ENCODE results near the gene DNAJB2.

The DNAJB2 gene

GRCh38 chr2:219266886-219267285 lies 12.3 kb upstream of the DNAJB2 start:
- no peak for TF ChIP-seq CTCF (IDR thresholded peaks at IDR 0.05)
- H3K27me3 ChIP-seq (ENCODE audit: control insufficient read depth, insufficient read depth, low read length): no peaks in the 10 kb centered on the region
- no peaks in the 10 kb centered on the region for H3K36me3 ChIP-seq (ENCODE audit: control insufficient read depth, insufficient read depth, low read length)
- no peaks in the 10 kb centered on the region for H3K4me1 ChIP-seq
- H3K27ac ChIP-seq: no peak overlapping the region
- H3K9ac ChIP-seq: no peak overlapping the region
- H3K79me2 ChIP-seq: no peaks in the 10 kb centered on the region
- H3K4me2 ChIP-seq (ENCODE audit: low read length): no peak overlapping the region
- H3K9me3 ChIP-seq (ENCODE audit: control insufficient read depth, low read length): no peaks in the 10 kb centered on the region
- no peak overlapping the region for H2AFZ ChIP-seq
- H3K4me3 ChIP-seq (ENCODE audit: low read depth, low read length): no peak overlapping the region

- Histone ChIP-seq H2AFZ (no peak overlapping the region), H3K9me3 (ENCODE audit: control insufficient read depth, low read length) (no peaks in the 10 kb centered on the region), H3K27ac (no peak overlapping the region), H3K9ac (no peak overlapping the region), H3K4me3 (ENCODE audit: low read depth, low read length) (no peak overlapping the region), H3K4me2 (ENCODE audit: low read length) (no peak overlapping the region), H3K36me3 (ENCODE audit: control insufficient read depth, insufficient read depth, low read length) (no peaks in the 10 kb centered on the region), H3K79me2 (no peaks in the 10 kb centered on the region), H3K4me1 (no peaks in the 10 kb centered on the region), H3K27me3 (ENCODE audit: control insufficient read depth, insufficient read depth, low read length) (no peaks in the 10 kb centered on the region)
- TF ChIP-seq CTCF (IDR thresholded peaks at IDR 0.05): no peak
Observed at GRCh38 chr2:219268294-219268693, 10.9 kb upstream of the DNAJB2 start.

GRCh38 chr2:219269362-219270054 lies 9.7 kb upstream of the DNAJB2 start:
- Histone ChIP-seq H3K4me2 (ENCODE audit: low read length) (no peak overlapping the region), H3K27me3 (ENCODE audit: control insufficient read depth, insufficient read depth, low read length) (no peaks in the 10 kb centered on the region), H3K4me1 (peaks cover 3% of the 10 kb centered on the region), H3K4me3 (ENCODE audit: low read depth, low read length) (no peak overlapping the region), H3K27ac (no peak overlapping the region), H3K79me2 (no peaks in the 10 kb centered on the region), H3K9ac (no peak overlapping the region), H3K36me3 (ENCODE audit: control insufficient read depth, insufficient read depth, low read length) (no peaks in the 10 kb centered on the region), H2AFZ (no peak overlapping the region), H3K9me3 (ENCODE audit: control insufficient read depth, low read length) (no peaks in the 10 kb centered on the region)
- TF ChIP-seq CTCF (IDR thresholded peaks at IDR 0.05): no peak

- no peak for TF ChIP-seq CTCF (IDR thresholded peaks at IDR 0.05)
- H3K27me3 ChIP-seq (ENCODE audit: control insufficient read depth, insufficient read depth, low read length): no peaks in the 10 kb centered on the region
- peaks cover 7% of the 10 kb centered on the region for H3K4me1 ChIP-seq
- no peaks in the 10 kb centered on the region for H3K36me3 ChIP-seq (ENCODE audit: control insufficient read depth, insufficient read depth, low read length)
- H3K4me3 ChIP-seq (ENCODE audit: low read depth, low read length): no peak overlapping the region
- no peak overlapping the region for H3K27ac ChIP-seq
- H3K4me2 ChIP-seq (ENCODE audit: low read length): no peak overlapping the region
- no peak overlapping the region for H3K9ac ChIP-seq
- H2AFZ ChIP-seq: no peak overlapping the region
- no peaks in the 10 kb centered on the region for H3K79me2 ChIP-seq
- no peaks in the 10 kb centered on the region for H3K9me3 ChIP-seq (ENCODE audit: control insufficient read depth, low read length)
Observed at GRCh38 chr2:219270055-219270372, 9.2 kb upstream of the DNAJB2 start.

GRCh38 chr2:219271021-219271420 lies 8.1 kb upstream of the DNAJB2 start:
- Histone ChIP-seq H3K9ac (no peak overlapping the region), H3K27me3 (ENCODE audit: control insufficient read depth, insufficient read depth, low read length) (no peaks in the 10 kb centered on the region), H2AFZ (no peak overlapping the region), H3K79me2 (no peaks in the 10 kb centered on the region), H3K36me3 (ENCODE audit: control insufficient read depth, insufficient read depth, low read length) (no peaks in the 10 kb centered on the region), H3K4me3 (ENCODE audit: low read depth, low read length) (no peak overlapping the region), H3K9me3 (ENCODE audit: control insufficient read depth, low read length) (no peaks in the 10 kb centered on the region), H3K4me1 (peaks cover 7% of the 10 kb centered on the region), H3K4me2 (ENCODE audit: low read length) (no peak overlapping the region), H3K27ac (no peak overlapping the region)
- TF ChIP-seq CTCF (IDR thresholded peaks at IDR 0.05): no peak
